Measurements from ENCODE around the gene GOLM1. TPM values are rescaled to one million over a fixed set of nuclear protein-coding genes. Genes with fewer than 3 reads are reported as not detected.

The GOLM1 gene
- total and polyA plus RNA-seq, 4 donors: 7.9 to 28.5 (median 13.2) TPM

DNA sequence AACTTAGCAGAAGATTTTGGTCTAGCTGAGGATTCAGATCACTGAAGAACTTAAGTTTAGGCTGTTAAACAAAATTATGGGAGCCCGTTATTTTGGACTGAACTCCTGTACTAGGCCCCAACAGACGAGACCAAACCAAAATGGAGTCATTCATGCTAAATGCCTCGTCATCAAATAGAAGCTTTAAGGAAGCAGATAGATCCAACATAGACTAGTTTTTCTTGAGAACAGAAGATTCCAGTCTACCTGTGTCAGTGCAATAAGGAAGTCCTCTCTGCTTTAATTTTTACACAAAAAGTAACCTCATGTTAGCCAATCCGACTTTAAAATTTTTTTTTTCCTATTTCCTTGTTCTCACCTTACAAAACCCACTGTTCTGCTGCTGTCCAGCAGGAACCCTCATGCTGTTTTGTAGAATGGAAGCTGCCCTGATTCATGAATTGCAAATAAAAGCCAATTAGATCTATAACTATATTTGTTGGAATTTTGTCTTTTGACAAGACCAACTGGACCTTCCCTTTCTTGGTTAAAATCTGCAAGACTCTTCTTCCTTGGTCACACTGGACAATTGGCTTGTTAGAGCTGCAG, 29.0 kb upstream of the GOLM1 start:
- WGBS: 91% methylated on average over 4 of the region's 4 CpGs
- no peak overlapping the region for H3K27ac ChIP-seq (ENCODE audit: low read depth in 1 of 2, low read length in 2 of 2)

DNA sequence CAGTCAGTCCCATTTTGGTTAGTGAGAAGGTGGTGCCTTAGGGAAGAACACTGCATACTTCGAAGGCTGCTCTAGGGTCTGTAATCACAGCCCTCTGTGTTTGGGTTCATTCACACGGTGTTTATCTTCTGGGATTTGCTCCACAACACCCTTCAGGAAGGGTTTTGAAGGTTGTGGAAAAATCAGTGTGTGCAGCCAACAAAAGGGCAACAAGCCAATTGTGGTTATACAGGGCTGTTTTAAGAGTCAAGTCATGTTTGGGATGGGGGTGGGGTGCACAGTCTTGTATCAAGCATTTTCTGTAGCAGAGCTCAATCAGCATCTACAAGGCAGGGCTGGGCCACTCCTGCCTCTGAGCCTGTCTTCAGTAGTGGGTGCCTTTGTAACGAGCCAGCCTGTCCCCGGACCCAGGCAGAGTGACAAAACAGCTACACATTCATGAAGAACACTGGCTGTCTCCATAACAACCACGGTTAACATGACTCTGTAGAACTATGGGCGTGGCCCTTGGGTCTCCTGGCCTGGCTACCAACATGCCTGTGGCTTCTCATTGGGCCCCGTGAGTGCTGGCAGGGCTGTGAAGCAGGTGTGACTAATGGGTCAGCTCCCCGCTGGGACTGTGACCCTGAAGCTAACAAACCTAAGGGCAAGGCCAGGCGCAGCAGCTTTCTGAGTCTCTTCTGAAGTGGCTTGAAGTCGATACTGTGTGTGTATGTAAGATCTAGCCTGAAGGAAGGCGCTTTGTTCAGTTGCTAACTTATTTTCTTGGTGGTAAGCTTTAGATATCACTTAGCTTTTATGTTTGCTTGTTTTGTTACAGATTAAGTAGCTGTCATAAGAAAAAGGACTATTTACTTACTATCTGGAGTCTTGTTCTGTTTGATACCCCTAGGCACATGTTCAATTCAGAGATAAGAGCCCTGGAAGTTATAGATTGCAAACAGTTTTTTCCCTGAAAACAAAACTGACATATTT, 27.9 kb upstream of the GOLM1 start:
- H3K27ac ChIP-seq (ENCODE audit: low read depth in 1 of 2, low read length in 2 of 2): no peak overlapping the region
- 40% methylated on average over 11 of the region's 11 CpGs for WGBS
- H3K27me3 ChIP-seq (ENCODE audit: control insufficient read depth in 4 of 4, insufficient read depth in 4 of 4, low read length in 3 of 4): no peaks in the 10 kb centered on the region
- TF ChIP-seq EGR1 (IDR thresholded peaks at IDR 0.05; ENCODE audit: low read depth in 2 of 2): no peak
- TF ChIP-seq HNF4G (IDR thresholded peaks at IDR 0.05): no peak
- TF ChIP-seq, protein P1, sequence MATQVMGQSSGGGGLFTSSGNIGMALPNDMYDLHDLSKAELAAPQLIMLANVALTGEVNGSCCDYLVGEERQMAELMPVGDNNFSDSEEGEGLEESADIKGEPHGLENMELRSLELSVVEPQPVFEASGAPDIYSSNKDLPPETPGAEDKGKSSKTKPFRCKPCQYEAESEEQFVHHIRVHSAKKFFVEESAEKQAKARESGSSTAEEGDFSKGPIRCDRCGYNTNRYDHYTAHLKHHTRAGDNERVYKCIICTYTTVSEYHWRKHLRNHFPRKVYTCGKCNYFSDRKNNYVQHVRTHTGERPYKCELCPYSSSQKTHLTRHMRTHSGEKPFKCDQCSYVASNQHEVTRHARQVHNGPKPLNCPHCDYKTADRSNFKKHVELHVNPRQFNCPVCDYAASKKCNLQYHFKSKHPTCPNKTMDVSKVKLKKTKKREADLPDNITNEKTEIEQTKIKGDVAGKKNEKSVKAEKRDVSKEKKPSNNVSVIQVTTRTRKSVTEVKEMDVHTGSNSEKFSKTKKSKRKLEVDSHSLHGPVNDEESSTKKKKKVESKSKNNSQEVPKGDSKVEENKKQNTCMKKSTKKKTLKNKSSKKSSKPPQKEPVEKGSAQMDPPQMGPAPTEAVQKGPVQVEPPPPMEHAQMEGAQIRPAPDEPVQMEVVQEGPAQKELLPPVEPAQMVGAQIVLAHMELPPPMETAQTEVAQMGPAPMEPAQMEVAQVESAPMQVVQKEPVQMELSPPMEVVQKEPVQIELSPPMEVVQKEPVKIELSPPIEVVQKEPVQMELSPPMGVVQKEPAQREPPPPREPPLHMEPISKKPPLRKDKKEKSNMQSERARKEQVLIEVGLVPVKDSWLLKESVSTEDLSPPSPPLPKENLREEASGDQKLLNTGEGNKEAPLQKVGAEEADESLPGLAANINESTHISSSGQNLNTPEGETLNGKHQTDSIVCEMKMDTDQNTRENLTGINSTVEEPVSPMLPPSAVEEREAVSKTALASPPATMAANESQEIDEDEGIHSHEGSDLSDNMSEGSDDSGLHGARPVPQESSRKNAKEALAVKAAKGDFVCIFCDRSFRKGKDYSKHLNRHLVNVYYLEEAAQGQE (IDR thresholded peaks at IDR 0.05): no peak
- TF ChIP-seq JUND (IDR thresholded peaks at IDR 0.05): peak in 1 of 2 donors; percentile 13
- TF ChIP-seq RXRA (IDR thresholded peaks at IDR 0.05): peak; percentile 25 to 82
- peak; percentile 69 for TF ChIP-seq SP1 (IDR thresholded peaks at IDR 0.05)
- TF ChIP-seq FOXA2 (IDR thresholded peaks at IDR 0.05): no peak
- TF ChIP-seq YY1 (IDR thresholded peaks at IDR 0.05): no peak
- TF ChIP-seq, protein P2, sequence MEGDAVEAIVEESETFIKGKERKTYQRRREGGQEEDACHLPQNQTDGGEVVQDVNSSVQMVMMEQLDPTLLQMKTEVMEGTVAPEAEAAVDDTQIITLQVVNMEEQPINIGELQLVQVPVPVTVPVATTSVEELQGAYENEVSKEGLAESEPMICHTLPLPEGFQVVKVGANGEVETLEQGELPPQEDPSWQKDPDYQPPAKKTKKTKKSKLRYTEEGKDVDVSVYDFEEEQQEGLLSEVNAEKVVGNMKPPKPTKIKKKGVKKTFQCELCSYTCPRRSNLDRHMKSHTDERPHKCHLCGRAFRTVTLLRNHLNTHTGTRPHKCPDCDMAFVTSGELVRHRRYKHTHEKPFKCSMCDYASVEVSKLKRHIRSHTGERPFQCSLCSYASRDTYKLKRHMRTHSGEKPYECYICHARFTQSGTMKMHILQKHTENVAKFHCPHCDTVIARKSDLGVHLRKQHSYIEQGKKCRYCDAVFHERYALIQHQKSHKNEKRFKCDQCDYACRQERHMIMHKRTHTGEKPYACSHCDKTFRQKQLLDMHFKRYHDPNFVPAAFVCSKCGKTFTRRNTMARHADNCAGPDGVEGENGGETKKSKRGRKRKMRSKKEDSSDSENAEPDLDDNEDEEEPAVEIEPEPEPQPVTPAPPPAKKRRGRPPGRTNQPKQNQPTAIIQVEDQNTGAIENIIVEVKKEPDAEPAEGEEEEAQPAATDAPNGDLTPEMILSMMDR (IDR thresholded peaks at IDR 0.05; ENCODE audit: low read depth, low read length, missing input control): no peak
- no peak for TF ChIP-seq FOXA1 (IDR thresholded peaks at IDR 0.05)
- TF ChIP-seq, protein P3, sequence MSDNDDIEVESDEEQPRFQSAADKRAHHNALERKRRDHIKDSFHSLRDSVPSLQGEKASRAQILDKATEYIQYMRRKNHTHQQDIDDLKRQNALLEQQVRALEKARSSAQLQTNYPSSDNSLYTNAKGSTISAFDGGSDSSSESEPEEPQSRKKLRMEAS (IDR thresholded peaks at IDR 0.05): no peak
- TF ChIP-seq, protein P4, sequence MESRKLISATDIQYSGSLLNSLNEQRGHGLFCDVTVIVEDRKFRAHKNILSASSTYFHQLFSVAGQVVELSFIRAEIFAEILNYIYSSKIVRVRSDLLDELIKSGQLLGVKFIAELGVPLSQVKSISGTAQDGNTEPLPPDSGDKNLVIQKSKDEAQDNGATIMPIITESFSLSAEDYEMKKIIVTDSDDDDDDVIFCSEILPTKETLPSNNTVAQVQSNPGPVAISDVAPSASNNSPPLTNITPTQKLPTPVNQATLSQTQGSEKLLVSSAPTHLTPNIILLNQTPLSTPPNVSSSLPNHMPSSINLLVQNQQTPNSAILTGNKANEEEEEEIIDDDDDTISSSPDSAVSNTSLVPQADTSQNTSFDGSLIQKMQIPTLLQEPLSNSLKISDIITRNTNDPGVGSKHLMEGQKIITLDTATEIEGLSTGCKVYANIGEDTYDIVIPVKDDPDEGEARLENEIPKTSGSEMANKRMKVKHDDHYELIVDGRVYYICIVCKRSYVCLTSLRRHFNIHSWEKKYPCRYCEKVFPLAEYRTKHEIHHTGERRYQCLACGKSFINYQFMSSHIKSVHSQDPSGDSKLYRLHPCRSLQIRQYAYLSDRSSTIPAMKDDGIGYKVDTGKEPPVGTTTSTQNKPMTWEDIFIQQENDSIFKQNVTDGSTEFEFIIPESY (IDR thresholded peaks at IDR 0.05): no peak
- TF ChIP-seq RAD21 (IDR thresholded peaks at IDR 0.05): no peak
- TF ChIP-seq HNF4A (conservative IDR thresholded peaks at IDR 0.05): peak in 1 of 2 donors; percentile 57
- TF ChIP-seq, protein P5, sequence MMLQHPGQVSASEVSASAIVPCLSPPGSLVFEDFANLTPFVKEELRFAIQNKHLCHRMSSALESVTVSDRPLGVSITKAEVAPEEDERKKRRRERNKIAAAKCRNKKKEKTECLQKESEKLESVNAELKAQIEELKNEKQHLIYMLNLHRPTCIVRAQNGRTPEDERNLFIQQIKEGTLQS (IDR thresholded peaks at IDR 0.05): no peak
- no peak for TF ChIP-seq NR2F2 (IDR thresholded peaks at IDR 0.05)
- TF ChIP-seq TAF1 (conservative IDR thresholded peaks at IDR 0.05): no peak
- no peaks in the 10 kb centered on the region for H3K9me3 ChIP-seq (ENCODE audit: control insufficient read depth in 4 of 4, low read length in 3 of 4)
- H3K4me3 ChIP-seq (ENCODE audit: low read depth in 1 of 3, low read length in 3 of 3): no peak overlapping the region
- peak; percentile 65 for DNase-seq (ENCODE audit: low spot score)
- no peaks in the 10 kb centered on the region for H3K4me1 ChIP-seq (ENCODE audit: control insufficient read depth in 4 of 4, insufficient read depth in 4 of 4, low read length in 3 of 4)
- H3K9ac ChIP-seq (ENCODE audit: low read depth in 1 of 2, low read length in 2 of 2): no peak overlapping the region
- H3K36me3 ChIP-seq (ENCODE audit: control insufficient read depth in 4 of 4, insufficient read depth in 3 of 4, low read depth in 1 of 4, low read length in 3 of 4): no peaks in the 10 kb centered on the region

More for the DNA sequence above, 29.0 kb upstream of the GOLM1 start:
- TF ChIP-seq, protein P3 (IDR thresholded peaks at IDR 0.05): no peak
- TF ChIP-seq GABPA (IDR thresholded peaks at IDR 0.05 in 1 of 2, conservative IDR thresholded peaks at IDR 0.05 in 1 of 2): no peak
- no peak for DNase-seq (ENCODE audit: low spot score)
- no peaks in the 10 kb centered on the region for H3K9me3 ChIP-seq (ENCODE audit: control insufficient read depth in 4 of 4, low read length in 3 of 4)
- no peak overlapping the region for H3K9ac ChIP-seq (ENCODE audit: low read depth in 1 of 2, low read length in 2 of 2)
- H3K4me3 ChIP-seq (ENCODE audit: low read depth in 1 of 3, low read length in 3 of 3): no peak overlapping the region
- H3K27me3 ChIP-seq (ENCODE audit: control insufficient read depth in 4 of 4, insufficient read depth in 4 of 4, low read length in 3 of 4): no peaks in the 10 kb centered on the region
- no peaks in the 10 kb centered on the region for H3K4me1 ChIP-seq (ENCODE audit: control insufficient read depth in 4 of 4, insufficient read depth in 4 of 4, low read length in 3 of 4)
- H3K36me3 ChIP-seq (ENCODE audit: control insufficient read depth in 4 of 4, insufficient read depth in 3 of 4, low read depth in 1 of 4, low read length in 3 of 4): no peaks in the 10 kb centered on the region
